ENCODE data around the gene FOXP1.

DNA sequence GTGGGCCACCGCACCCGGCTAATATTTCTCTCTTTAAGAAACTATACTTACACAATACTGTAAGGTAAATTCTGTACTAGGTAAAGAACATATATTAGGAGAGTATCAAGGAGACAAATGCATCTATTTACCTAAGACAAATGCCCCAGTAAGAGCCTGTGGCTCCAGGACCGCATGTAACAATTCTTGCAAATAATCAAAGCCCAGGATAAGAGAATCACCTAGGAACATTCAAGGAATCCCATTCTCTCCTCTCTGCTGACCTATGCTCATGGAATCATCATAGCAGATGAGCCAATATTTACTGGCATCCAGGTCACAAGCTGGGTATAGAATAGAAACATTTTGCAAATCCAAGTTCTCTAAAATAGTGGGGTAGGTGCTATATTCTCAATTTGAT is 347.7 kb downstream of the FOXP1 start:
- no peak for TF ChIP-seq EZH2phosphoT487 (IDR thresholded peaks at IDR 0.05; ENCODE audit: low read depth)
- TF ChIP-seq, protein P1, sequence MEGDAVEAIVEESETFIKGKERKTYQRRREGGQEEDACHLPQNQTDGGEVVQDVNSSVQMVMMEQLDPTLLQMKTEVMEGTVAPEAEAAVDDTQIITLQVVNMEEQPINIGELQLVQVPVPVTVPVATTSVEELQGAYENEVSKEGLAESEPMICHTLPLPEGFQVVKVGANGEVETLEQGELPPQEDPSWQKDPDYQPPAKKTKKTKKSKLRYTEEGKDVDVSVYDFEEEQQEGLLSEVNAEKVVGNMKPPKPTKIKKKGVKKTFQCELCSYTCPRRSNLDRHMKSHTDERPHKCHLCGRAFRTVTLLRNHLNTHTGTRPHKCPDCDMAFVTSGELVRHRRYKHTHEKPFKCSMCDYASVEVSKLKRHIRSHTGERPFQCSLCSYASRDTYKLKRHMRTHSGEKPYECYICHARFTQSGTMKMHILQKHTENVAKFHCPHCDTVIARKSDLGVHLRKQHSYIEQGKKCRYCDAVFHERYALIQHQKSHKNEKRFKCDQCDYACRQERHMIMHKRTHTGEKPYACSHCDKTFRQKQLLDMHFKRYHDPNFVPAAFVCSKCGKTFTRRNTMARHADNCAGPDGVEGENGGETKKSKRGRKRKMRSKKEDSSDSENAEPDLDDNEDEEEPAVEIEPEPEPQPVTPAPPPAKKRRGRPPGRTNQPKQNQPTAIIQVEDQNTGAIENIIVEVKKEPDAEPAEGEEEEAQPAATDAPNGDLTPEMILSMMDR (IDR thresholded peaks at IDR 0.05; ENCODE audit: low read depth, low read length), result no peak

All from OCI-LY3 (cell line).